Neural cell (in vitro differentiated cells): Measurements from ENCODE around the gene RETREG1. TPM values are rescaled to one million over a fixed set of nuclear protein-coding genes. Genes with fewer than 3 reads are reported as not detected.
"Not testable (repeated sequence)": the region's sequence is repeated elsewhere in the genome, so short reads cannot be mapped to it uniquely, and the experiment has no call there.

Experiments
- H2AFZ ChIP-seq: fragments of 200-600, 300-800 bp; sonication (generic), shearing (Covaris generic); 2 replicates; pipeline ENCODE4 v1.6.0; 2014; ENCODE audit warnings: low read depth, mild to moderate bottlenecking, antibody characterized with exemption, low read length, moderate library complexity
- H3F3A ChIP-seq: fragments of 200-600 bp; shearing (Covaris generic); 2 replicates; pipeline ENCODE4 v1.6.1; 2016; ENCODE audit warnings: mild to moderate bottlenecking, moderate library complexity, mixed read lengths, antibody characterized with exemption, low read length; ENCODE audit not compliant: insufficient read depth, poor library complexity, severe bottlenecking
- H3K27ac ChIP-seq: fragments of 200-600, 300-800 bp; sonication (generic), shearing (Covaris generic); 2 replicates; pipeline ENCODE4 v1.5.1; 2014; ENCODE audit warnings: mild to moderate bottlenecking, low read length, moderate library complexity
- H3K27me3 ChIP-seq: fragments of 300-800, 200-600 bp; sonication (generic), shearing (Covaris generic); 2 replicates; pipeline ENCODE4 v1.6.0; 2014; ENCODE audit warnings: mild to moderate bottlenecking, low read depth, low read length, moderate library complexity; ENCODE audit not compliant: insufficient read depth
- H3K36me3 ChIP-seq: fragments of 300-800, 200-600 bp; sonication (generic), shearing (Covaris generic); 2 replicates; pipeline ENCODE4 v1.5.1; 2014; ENCODE audit warnings: mild to moderate bottlenecking, antibody characterized with exemption, low read length, moderate library complexity; ENCODE audit not compliant: insufficient read depth
- H3K4me2 ChIP-seq: fragments of 300-800, 200-600 bp; sonication (generic), shearing (Covaris generic); 2 replicates; pipeline ENCODE4 v1.6.0; 2014; ENCODE audit warnings: mild to moderate bottlenecking, low read length
- H3K4me3 ChIP-seq: fragments of 300-800, 200-600 bp; sonication (generic), shearing (Covaris generic); 2 replicates; pipeline ENCODE4 v1.5.1; 2014; ENCODE audit warnings: mild to moderate bottlenecking, low read length, moderate library complexity
- H3K79me2 ChIP-seq: fragments of 200-600 bp; shearing (Covaris generic); replicated peaks from 2 replicates; pipeline ENCODE4 v1.6.0; 2014; ENCODE audit warnings: mild to moderate bottlenecking, low read length, moderate library complexity; ENCODE audit not compliant: insufficient read depth
- H3K9ac ChIP-seq: fragments of 300-800, 200-600 bp; sonication (generic), shearing (Covaris generic); 2 replicates; pipeline ENCODE4 v1.6.1; 2016; ENCODE audit warnings: mild to moderate bottlenecking, low read length, mixed read lengths
- H3K9me2 ChIP-seq: fragments of 200-600 bp; shearing (Covaris generic); 2 replicates; pipeline ENCODE4 v1.6.1; 2016; ENCODE audit warnings: mild to moderate bottlenecking, low read length, mixed read lengths; ENCODE audit not compliant: insufficient read depth
- H3K9me3 ChIP-seq: fragments of 200-600, 300-800 bp; sonication (generic), shearing (Covaris generic); 2 replicates; pipeline ENCODE4 v1.6.1; 2016; ENCODE audit warnings: mild to moderate bottlenecking, mixed run types, low read length, moderate library complexity, mixed read lengths
- H4K20me1 ChIP-seq: fragments of 200-600 bp; shearing (Covaris generic); 2 replicates; pipeline ENCODE4 v1.6.1; 2016; ENCODE audit warnings: mild to moderate bottlenecking, mixed run types; ENCODE audit not compliant: insufficient read depth
- CTCF ChIP-seq: fragments of 450-650 bp; IDR thresholded peaks from 2 replicates; pipeline ENCODE4 v1.5.1; 2014; ENCODE audit warnings: antibody characterized with exemption, mild to moderate bottlenecking, moderate library complexity; ENCODE audit not compliant: poor library complexity, severe bottlenecking
- EP300 ChIP-seq: fragments of 450-650 bp; conservative IDR thresholded peaks from 2 replicates; pipeline ENCODE4 v1.6.1; 2014; ENCODE audit warnings: antibody characterized with exemption, mild to moderate bottlenecking, moderate library complexity; ENCODE audit not compliant: poor library complexity, severe bottlenecking
- EZH2 ChIP-seq: fragments of 200-600, 300-800 bp; shearing (Covaris generic), sonication (generic); IDR thresholded peaks from 2 replicates; pipeline ENCODE4 v1.6.1; 2014; ENCODE audit warnings: antibody characterized with exemption, low read length, borderline replicate concordance, mild to moderate bottlenecking; ENCODE audit not compliant: insufficient read depth, poor library complexity, severe bottlenecking
- MXI1 ChIP-seq: fragments of 450-650 bp; conservative IDR thresholded peaks from 2 replicates; pipeline ENCODE4 v1.6.1; 2014; ENCODE audit warnings: antibody characterized with exemption, mild to moderate bottlenecking; ENCODE audit not compliant: poor library complexity, severe bottlenecking
- POLR2AphosphoS5 ChIP-seq: IDR thresholded peaks from 2 replicates; pipeline ENCODE4 v1.6.1; 2012
- RAD21 ChIP-seq: fragments of 450-650 bp; conservative IDR thresholded peaks from 2 replicates; pipeline ENCODE4 v1.6.1; 2014; ENCODE audit warnings: antibody characterized with exemption, mild to moderate bottlenecking, moderate library complexity
- REST ChIP-seq: IDR thresholded peaks from 2 replicates; pipeline ENCODE4 v1.6.1; 2012; ENCODE audit warnings: borderline replicate concordance
- SMC3 ChIP-seq: fragments of 450-650 bp; conservative IDR thresholded peaks from 2 replicates; pipeline ENCODE4 v1.6.1; 2014; ENCODE audit warnings: antibody characterized with exemption, mild to moderate bottlenecking, moderate library complexity; ENCODE audit not compliant: poor library complexity
- TAF1 ChIP-seq: IDR thresholded peaks from 2 replicates; pipeline ENCODE4 v1.6.1; 2012; ENCODE audit warnings: low read depth
- polyA plus RNA-seq: library from polyadenylated mRNA; depleted of rRNA; stranded (reverse); fragments of >200 nt; gene quantifications from 2 replicates; pipeline ENCODE4 v1.2.3, GENCODE V29; 2014

Gene RETREG1
- polyA plus RNA-seq, 1 donor from 2014 or later = 25.4 TPM

- Histone ChIP-seq H3K27ac (no peak overlapping the region), H3K36me3 (no peaks in the 10 kb centered on the region), H3K4me3 (no peak overlapping the region), H3K9ac (no peak overlapping the region), H3K4me2 (no peak overlapping the region), H2AFZ (no peak overlapping the region), H3K79me2 (no peaks in the 10 kb centered on the region), H4K20me1 (no peaks in the 10 kb centered on the region), H3K9me2 (no peaks in the 10 kb centered on the region), H3K27me3 (no peaks in the 10 kb centered on the region), H3F3A (no peaks in the 10 kb centered on the region), H3K9me3 (no peaks in the 10 kb centered on the region)
- TF ChIP-seq EP300 (no peak), SMC3 (no peak), POLR2AphosphoS5 (no peak), MXI1 (no peak), RAD21 (no peak), TAF1 (no peak), EZH2 (no peak), REST (no peak)
These were observed 139.3 kb downstream of the RETREG1 start for GRCh38 chr5:16477541-16477940.

- H3K27me3 ChIP-seq, H3K9me3 ChIP-seq, H3K36me3 ChIP-seq, H3K9ac ChIP-seq, H3K4me3 ChIP-seq, H3K9me2 ChIP-seq, H3K27ac ChIP-seq, H2AFZ ChIP-seq, H3K4me2 ChIP-seq, H3K79me2 ChIP-seq, H3F3A ChIP-seq, H4K20me1 ChIP-seq: not testable (repeated sequence)
These were observed 140.4 kb downstream of the RETREG1 start for GRCh38 chr5:16476417-16476816.

GRCh38 chr5:16471387-16471786 is 145.4 kb downstream of the RETREG1 start:
- Histone ChIP-seq H3K9ac (no peak overlapping the region), H3K9me3 (no peaks in the 10 kb centered on the region), H3K79me2 (peaks cover 13% of the 10 kb centered on the region), H3F3A (no peaks in the 10 kb centered on the region), H2AFZ (no peak overlapping the region), H3K9me2 (no peaks in the 10 kb centered on the region), H3K36me3 (no peaks in the 10 kb centered on the region), H3K4me2 (no peak overlapping the region), H4K20me1 (no peaks in the 10 kb centered on the region), H3K27me3 (no peaks in the 10 kb centered on the region), H3K4me3 (no peak overlapping the region), H3K27ac (no peak overlapping the region)
- TF ChIP-seq TAF1 (no peak), MXI1 (no peak), REST (no peak), EP300 (no peak), POLR2AphosphoS5 (no peak), SMC3 (no peak), CTCF (no peak), EZH2 (no peak), RAD21 (no peak)
